ENCODE results near the gene CYP27C1. TPM values are rescaled to one million over a fixed set of nuclear protein-coding genes. Genes with fewer than 3 reads are reported as not detected.

Gene CYP27C1
- total RNA-seq, 1 experiment from 2014 or later = 1.5 TPM

Small RNAs within 50 kb of the gene (small RNA-seq; reads per million reads assigned to genes)
- gene NIFKP9 = not detected

Other genes starting within 250 kb of the CYP27C1 start
- 68.0 and 68.8 TPM in 2 replicates for gene BIN1, start 113.1 kb downstream of the CYP27C1 start, total RNA-seq (2014; rRNA removed; shearing (Covaris generic))
- 39.1 and 46.0 TPM in 2 replicates for gene ERCC3, start 73.8 kb upstream of the CYP27C1 start, total RNA-seq (2014; rRNA removed; shearing (Covaris generic))
- 19.8 and 30.7 TPM in 2 replicates for gene MAP3K2, start 167.7 kb upstream of the CYP27C1 start, total RNA-seq (2014; rRNA removed; shearing (Covaris generic))
- not detected in 2 replicates for gene PROC, start 198.1 kb upstream of the CYP27C1 start, total RNA-seq (2014; rRNA removed; shearing (Covaris generic))

Data from HT1080 (cell line).